Mesenchymal stem cell (in vitro differentiated cells and primary cell): ENCODE results near the gene VMA21.

ENCODE experiments used
- DNase-seq: peaks from one replicate; pipeline ENCODE4 v3.0.0-alpha.2; 2013
- H2AFZ ChIP-seq: one replicate; pipeline ENCODE4 v1.6.1; 2013; ENCODE audit warnings: low read depth, mild to moderate bottlenecking, control low read depth, inconsistent platforms, low read length, moderate library complexity
- H2AK5ac ChIP-seq: 2 replicates; pipeline ENCODE4 v1.6.1; 2013; ENCODE audit warnings: low read length, moderate library complexity, mild to moderate bottlenecking, inconsistent platforms; ENCODE audit not compliant: severe bottlenecking
- H2BK120ac ChIP-seq: one replicate; pipeline ENCODE4 v1.6.1; 2013; ENCODE audit warnings: low read depth, mild to moderate bottlenecking, inconsistent platforms, low read length, moderate library complexity
- H2BK12ac ChIP-seq, 2 experiments: one replicate each; pipeline ENCODE4 v1.6.1; 2013; ENCODE audit warnings: inconsistent platforms in 2 of 2, low read length in 2 of 2, mild to moderate bottlenecking in 2 of 2, moderate library complexity in 2 of 2, control low read depth in 1 of 2
- H2BK15ac ChIP-seq: one replicate; pipeline ENCODE4 v1.6.1; 2013; ENCODE audit warnings: mild to moderate bottlenecking, low read depth, inconsistent platforms; ENCODE audit not compliant: poor library complexity, severe bottlenecking
- H2BK5ac ChIP-seq: 2 replicates; pipeline ENCODE4 v1.6.1; 2013; ENCODE audit warnings: low read depth, mild to moderate bottlenecking, low read length, control low read depth, inconsistent platforms; ENCODE audit not compliant: poor library complexity, severe bottlenecking
- H3K14ac ChIP-seq, 2 experiments: one replicate each; pipeline ENCODE4 v1.6.1; 2013; ENCODE audit warnings: inconsistent platforms in 2 of 2, low read length in 2 of 2, control low read depth in 1 of 2, mild to moderate bottlenecking in 1 of 2, moderate library complexity in 1 of 2
- H3K18ac ChIP-seq, 2 experiments: one replicate each; pipeline ENCODE4 v1.6.1; 2013; ENCODE audit warnings: inconsistent platforms in 2 of 2, low read length in 2 of 2, control low read depth in 1 of 2, low read depth in 1 of 2, mild to moderate bottlenecking in 1 of 2
- H3K23ac ChIP-seq, 2 experiments: one replicate each; pipeline ENCODE4 v1.6.1; 2013; ENCODE audit warnings: inconsistent platforms in 2 of 2, low read length in 2 of 2, mild to moderate bottlenecking in 2 of 2, moderate library complexity in 2 of 2, control low read depth in 1 of 2
- H3K27ac ChIP-seq: 2 replicates; pipeline ENCODE4 v1.5.1; 2013; ENCODE audit warnings: mild to moderate bottlenecking, moderate library complexity, low read length, control low read depth, inconsistent platforms; ENCODE audit not compliant: poor library complexity, severe bottlenecking
- H3K27me3 ChIP-seq, 2 experiments: 2 replicates each; pipeline versions ENCODE4 v1.6.1 to v1.7.0; 2013; ENCODE audit warnings: low read length in 2 of 2, mild to moderate bottlenecking in 2 of 2, moderate library complexity in 2 of 2, control low read depth in 1 of 2, inconsistent platforms in 1 of 2; ENCODE audit not compliant: control insufficient read depth in 1 of 2, insufficient read depth in 1 of 2
- H3K36me3 ChIP-seq, 2 experiments: 2 replicates each; pipeline versions ENCODE4 v1.6.1 to v1.7.0; 2013; ENCODE audit warnings: low read length in 2 of 2, control low read depth in 1 of 2, inconsistent platforms in 1 of 2, low read depth in 1 of 2, mild to moderate bottlenecking in 1 of 2; ENCODE audit not compliant: insufficient read depth in 2 of 2, control insufficient read depth in 1 of 2
- H3K4ac ChIP-seq, 2 experiments: one replicate each; pipeline ENCODE4 v1.6.1; 2013; ENCODE audit warnings: inconsistent platforms in 2 of 2, low read length in 2 of 2, mild to moderate bottlenecking in 2 of 2, moderate library complexity in 2 of 2, control low read depth in 1 of 2, low read depth in 1 of 2
- H3K4me1 ChIP-seq: 2 replicates; pipeline ENCODE4 v1.6.1; 2013; ENCODE audit warnings: low read depth, low read length, control low read depth; ENCODE audit not compliant: control insufficient read depth, insufficient read depth
- H3K4me2 ChIP-seq: 2 replicates; pipeline ENCODE4 v1.6.1; 2013; ENCODE audit warnings: low read length, mild to moderate bottlenecking, inconsistent platforms; ENCODE audit not compliant: poor library complexity, severe bottlenecking
- H3K4me3 ChIP-seq, 2 experiments: 2 replicates each; pipeline versions ENCODE4 v1.5.1 to v1.7.0; 2013; ENCODE audit warnings: low read length in 2 of 2, mild to moderate bottlenecking in 2 of 2, control low read depth in 1 of 2, low read depth in 1 of 2; ENCODE audit not compliant: insufficient read depth in 1 of 2
- H3K79me1 ChIP-seq: replicated peaks from 2 replicates; pipeline ENCODE4 v1.6.1; 2013; ENCODE audit warnings: mild to moderate bottlenecking, control low read depth, low read length, inconsistent platforms; ENCODE audit not compliant: poor library complexity, severe bottlenecking
- H3K9ac ChIP-seq: 2 replicates; pipeline ENCODE4 v1.7.0; 2013; ENCODE audit warnings: mild to moderate bottlenecking, low read length, moderate library complexity
- H3K9me3 ChIP-seq: 2 replicates; pipeline ENCODE4 v1.7.0; 2013; ENCODE audit warnings: mild to moderate bottlenecking, low read length; ENCODE audit not compliant: control insufficient read depth
- H4K8ac ChIP-seq: one replicate; pipeline ENCODE4 v1.6.1; 2013; ENCODE audit warnings: inconsistent platforms, mild to moderate bottlenecking, low read length, moderate library complexity
- H4K91ac ChIP-seq: one replicate; pipeline ENCODE4 v1.6.1; 2013; ENCODE audit warnings: mild to moderate bottlenecking, low read length, inconsistent platforms
- WGBS: methylation state at CpG from one replicate; pipeline ENCODE4 v1.1.7; 2013; ENCODE audit warnings: mixed read lengths; 5-methylcytosine and 5-hydroxymethylcytosine counted together

VMA21 gene

DNA sequence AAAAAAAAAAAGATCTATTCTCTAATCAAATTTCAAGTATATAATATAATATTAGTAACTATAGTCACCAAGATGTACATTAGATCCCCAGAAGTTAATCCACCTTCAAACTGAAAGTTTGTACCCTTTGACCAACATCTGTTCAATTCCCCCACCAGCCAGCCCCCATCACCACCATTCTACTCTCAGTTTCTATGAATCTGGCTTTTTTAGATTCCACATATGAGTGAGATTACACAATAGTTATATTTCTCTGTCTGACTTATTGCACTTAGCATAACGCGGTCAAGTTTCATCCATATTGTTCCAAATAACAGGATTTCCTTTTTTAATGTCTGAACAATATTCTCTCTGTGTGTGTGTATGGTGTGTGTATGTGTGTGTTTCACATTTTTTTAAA, 33.7 kb upstream of the VMA21 start:
- no peak overlapping the region for H2BK5ac ChIP-seq
- no peak overlapping the region for H2BK12ac ChIP-seq
- no peak overlapping the region for H3K18ac ChIP-seq
- peaks cover 2% of the 10 kb centered on the region for H3K4me1 ChIP-seq
- peaks cover 4 to 20% of the 10 kb centered on the region in 2 experiments for H3K27me3 ChIP-seq
- H3K4me2 ChIP-seq = no peak overlapping the region
- no CpG with 5 or more reads among the region's 2 CpGs for WGBS
- no peak overlapping the region for H4K91ac ChIP-seq
- H3K79me1 ChIP-seq = no peaks in the 10 kb centered on the region
- H3K23ac ChIP-seq = no peak overlapping the region
- no peak overlapping the region for H4K8ac ChIP-seq
- H2BK15ac ChIP-seq = no peak overlapping the region
- no peaks in the 10 kb centered on the region for H3K9me3 ChIP-seq
- no peak overlapping the region for H3K14ac ChIP-seq
- no peak overlapping the region for H2BK120ac ChIP-seq
- H2AFZ ChIP-seq = no peak overlapping the region
- no peak overlapping the region for H3K9ac ChIP-seq
- no peak overlapping the region for H2AK5ac ChIP-seq
- no peaks in the 10 kb centered on the region for H3K36me3 ChIP-seq
- H3K4ac ChIP-seq = no peak overlapping the region
- H3K27ac ChIP-seq = no peak overlapping the region
- DNase-seq = no peak
- H3K4me3 ChIP-seq = no peak overlapping the region

DNA sequence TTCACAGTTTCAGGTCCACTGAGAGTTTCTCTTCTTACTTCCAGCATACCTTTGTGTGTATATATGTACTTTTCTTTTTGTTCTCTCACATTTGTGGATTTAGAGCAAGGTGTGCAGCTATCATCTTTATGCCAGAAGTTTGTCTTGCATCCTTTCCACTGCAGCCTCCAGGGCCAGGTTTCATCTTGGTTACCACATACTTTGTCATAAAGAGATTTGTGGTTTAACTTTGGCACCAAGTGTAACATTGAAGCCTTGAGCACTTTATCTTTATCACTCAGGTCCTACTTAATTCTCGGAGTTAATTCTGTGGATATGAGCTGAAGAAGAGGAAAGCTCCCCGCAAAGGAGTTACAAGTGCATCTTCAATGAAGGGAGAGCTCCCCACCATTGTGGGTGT, 31.4 kb upstream of the VMA21 start:
- Histone ChIP-seq H3K27ac (no peak overlapping the region), H2BK12ac (no peak overlapping the region), H2AK5ac (no peak overlapping the region), H3K4me3 (no peak overlapping the region), H3K9ac (no peak overlapping the region), H4K91ac (no peak overlapping the region), H2BK5ac (no peak overlapping the region), H2BK15ac (no peak overlapping the region), H3K4me2 (no peak overlapping the region), H3K36me3 (no peaks in the 10 kb centered on the region), H4K8ac (no peak overlapping the region), H3K27me3 (peaks cover 0 to 13% of the 10 kb centered on the region in 2 experiments), H2AFZ (no peak overlapping the region), H3K4ac (no peak overlapping the region), H3K4me1 (no peaks in the 10 kb centered on the region), H3K14ac (no peak overlapping the region), H2BK120ac (no peak overlapping the region), H3K18ac (no peak overlapping the region), H3K9me3 (no peaks in the 10 kb centered on the region), H3K79me1 (no peaks in the 10 kb centered on the region), H3K23ac (no peak overlapping the region)
- 82% methylated on average over 2 of the region's 2 CpGs for WGBS
- no peak for DNase-seq

DNA sequence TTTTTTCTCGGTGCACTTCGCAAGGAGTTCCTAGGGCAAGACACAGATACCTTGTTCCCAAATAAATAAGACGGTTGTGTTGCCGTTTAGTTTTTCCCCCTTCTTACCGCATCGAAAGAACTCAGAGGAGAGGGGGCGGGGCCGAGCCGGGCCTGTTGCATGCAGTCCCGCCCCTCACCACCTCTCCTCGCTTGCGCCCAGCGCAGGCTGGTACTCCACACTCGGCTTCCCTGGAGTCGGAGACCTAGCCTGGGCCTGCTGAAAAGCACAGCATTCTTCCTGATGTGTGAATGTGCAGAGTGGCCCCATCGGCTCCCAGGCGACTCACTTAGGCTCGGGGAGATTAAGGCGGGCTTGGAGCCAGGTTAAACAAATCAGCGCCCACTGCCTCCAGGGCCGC, 26.1 kb upstream of the VMA21 start:
- Histone ChIP-seq H4K8ac (no peak overlapping the region), H3K4ac (no peak overlapping the region), H2BK15ac (no peak overlapping the region), H3K14ac (no peak overlapping the region), H3K9me3 (no peaks in the 10 kb centered on the region), H2AFZ (no peak overlapping the region), H3K4me2 (no peak overlapping the region), H3K23ac (no peak overlapping the region), H3K79me1 (no peaks in the 10 kb centered on the region), H2AK5ac (no peak overlapping the region), H2BK5ac (no peak overlapping the region), H2BK12ac (no peak overlapping the region), H3K4me1 (no peaks in the 10 kb centered on the region), H3K36me3 (no peaks in the 10 kb centered on the region), H3K9ac (no peak overlapping the region), H2BK120ac (no peak overlapping the region), H3K18ac (no peak overlapping the region), H3K4me3 (no peak overlapping the region), H3K27me3 (peaks cover 0 to 9% of the 10 kb centered on the region in 2 experiments), H3K27ac (no peak overlapping the region), H4K91ac (no peak overlapping the region)
- no peak for DNase-seq
- 42% methylated on average over 17 of the region's 21 CpGs for WGBS

DNA sequence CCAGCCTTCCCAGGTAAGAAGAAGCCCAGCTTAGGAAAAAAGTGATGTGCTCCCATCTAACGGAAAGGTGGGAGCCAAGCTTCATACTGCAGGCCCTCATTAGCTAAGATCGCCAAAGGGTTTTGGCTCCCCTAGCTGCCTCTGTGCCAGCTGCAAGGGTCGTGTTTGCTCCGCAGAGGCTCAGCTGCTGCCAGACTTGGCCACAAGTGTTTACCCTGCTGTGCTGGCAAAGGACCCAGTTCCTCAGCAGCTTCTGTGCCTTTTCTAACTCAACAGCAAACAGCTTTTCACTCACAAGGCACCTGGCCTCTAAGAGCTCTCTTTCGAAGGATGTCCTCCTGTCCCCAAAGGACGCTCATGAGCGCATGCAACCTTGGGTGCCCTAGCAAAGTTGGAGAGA, 12.2 kb upstream of the VMA21 start:
- H3K4me2 ChIP-seq = no peak overlapping the region
- no peak overlapping the region for H3K4me3 ChIP-seq
- no peaks in the 10 kb centered on the region for H3K9me3 ChIP-seq
- no peak overlapping the region for H2AK5ac ChIP-seq
- no peak overlapping the region for H3K9ac ChIP-seq
- no peaks in the 10 kb centered on the region for H3K36me3 ChIP-seq
- H4K91ac ChIP-seq = no peak overlapping the region
- no peak overlapping the region for H2BK15ac ChIP-seq
- no peaks in the 10 kb centered on the region for H3K79me1 ChIP-seq
- 65% methylated on average over 7 of the region's 7 CpGs for WGBS
- H2BK12ac ChIP-seq = no peak overlapping the region
- H3K18ac ChIP-seq = no peak overlapping the region
- DNase-seq = no peak
- H3K27ac ChIP-seq = no peak overlapping the region
- H2BK5ac ChIP-seq = no peak overlapping the region
- H3K27me3 ChIP-seq = no peaks in the 10 kb centered on the region
- no peak overlapping the region for H2AFZ ChIP-seq
- H3K4me1 ChIP-seq = no peaks in the 10 kb centered on the region
- no peak overlapping the region for H4K8ac ChIP-seq
- no peak overlapping the region for H3K4ac ChIP-seq
- H2BK120ac ChIP-seq = no peak overlapping the region
- no peak overlapping the region for H3K23ac ChIP-seq
- H3K14ac ChIP-seq = no peak overlapping the region
